NB4 (cell line): ENCODE results near the gene AP1B1.

Experiments used
- CTCF ChIP-seq: IDR thresholded peaks from one replicate; pipeline ENCODE4 v1.5.1; 2012; ENCODE audit warnings: low read depth, low read length
- MAX ChIP-seq: IDR thresholded peaks from 2 replicates; pipeline ENCODE4 v1.6.1; 2011; ENCODE audit warnings: low read depth, low read length
- MYC ChIP-seq: IDR thresholded peaks from 2 replicates; pipeline ENCODE4 v1.6.1; 2011; ENCODE audit warnings: low read depth, low read length
- POLR2A ChIP-seq: IDR thresholded peaks from 2 replicates; pipeline ENCODE4 v1.6.1; 2011; ENCODE audit warnings: mild to moderate bottlenecking; ENCODE audit not compliant: insufficient read length; ENCODE audit errors: extremely low read depth

GRCh38 chr22:29306835-29307595, 81.4 kb downstream of the AP1B1 start:
- TF ChIP-seq CTCF: no peak
- no peak for TF ChIP-seq MYC
- no peak for TF ChIP-seq POLR2A
- no peak for TF ChIP-seq MAX
